ENCODE measurements around the gene CA14.

- no peak for TF ChIP-seq CTCF (conservative IDR thresholded peaks at IDR 0.05; ENCODE audit: low read depth, low read length)
- TF ChIP-seq POLR2A (IDR thresholded peaks at IDR 0.05; ENCODE audit: low read depth, low read length) = no peak
- no peak for TF ChIP-seq RAD21 (IDR thresholded peaks at IDR 0.05; ENCODE audit: low read length)
- no peak for TF ChIP-seq BHLHE40 (IDR thresholded peaks at IDR 0.05; ENCODE audit: low read depth, low read length)
- no peak for TF ChIP-seq CHD1 (IDR thresholded peaks at IDR 0.05; ENCODE audit: low read depth, low read length)
- TF ChIP-seq RCOR1 (IDR thresholded peaks at IDR 0.05; ENCODE audit: insufficient replicate concordance, low read length) = no peak
- no peak for TF ChIP-seq MAZ (IDR thresholded peaks at IDR 0.05; ENCODE audit: borderline replicate concordance, low read depth, low read length)
- TF ChIP-seq SMC3 (IDR thresholded peaks at IDR 0.05; ENCODE audit: low read depth, low read length) = no peak
- TF ChIP-seq CEBPB (IDR thresholded peaks at IDR 0.05; ENCODE audit: low read depth, low read length) = no peak
- TF ChIP-seq RFX5 (IDR thresholded peaks at IDR 0.05; ENCODE audit: low read depth, low read length) = no peak
These were observed 7.6 kb upstream of the CA14 start for GRCh38 chr1:150249936-150250335.
